GM23248 (cell line): ENCODE results near the gene GADD45GIP1. TPM values are rescaled to one million over a fixed set of nuclear protein-coding genes. Genes with fewer than 3 reads are reported as not detected.
A peak's percentile ranks its signal among the peaks of the same experiment; 100 is the strongest.
"Not testable (repeated sequence)": the region's sequence is repeated elsewhere in the genome, so short reads cannot be mapped to it uniquely, and the experiment has no call there.

Source experiments
- DNase-seq: peaks from one replicate; pipeline ENCODE4 v3.0.0-alpha.2; 2015
- H2AFZ ChIP-seq: fragments of 200-600 bp; sonication (generic); 2 replicates; pipeline ENCODE4 v1.6.1; 2016; ENCODE audit warnings: antibody characterized with exemption
- H3F3A ChIP-seq: fragments of 200-600 bp; sonication (generic); 2 replicates; pipeline ENCODE4 v1.6.1; 2016; ENCODE audit warnings: mild to moderate bottlenecking, antibody characterized with exemption, mixed run types; ENCODE audit not compliant: insufficient read depth
- H3K27ac ChIP-seq: fragments of 200-600 bp; sonication (generic); 2 replicates; pipeline ENCODE4 v1.5.1; 2016; ENCODE audit warnings: mild to moderate bottlenecking
- H3K27me3 ChIP-seq: fragments of 200-600 bp; sonication (generic); replicated peaks from 2 replicates; pipeline ENCODE4 v1.6.1; 2016; ENCODE audit warnings: mild to moderate bottlenecking; ENCODE audit not compliant: insufficient read depth
- H3K36me3 ChIP-seq: fragments of 200-600 bp; sonication (generic); 2 replicates; pipeline ENCODE4 v1.6.1; 2016; ENCODE audit warnings: low read depth, mild to moderate bottlenecking
- H3K4me1 ChIP-seq: fragments of 200-600 bp; sonication (generic); 2 replicates; pipeline ENCODE4 v1.6.1; 2016; ENCODE audit warnings: mild to moderate bottlenecking; ENCODE audit not compliant: insufficient read depth
- H3K4me2 ChIP-seq: fragments of 200-600 bp; sonication (generic); one replicate; pipeline ENCODE4 v1.6.1; 2016; ENCODE audit warnings: mild to moderate bottlenecking; ENCODE audit not compliant: unreplicated experiment
- H3K4me3 ChIP-seq: fragments of 200-600 bp; sonication (generic); 2 replicates; pipeline ENCODE4 v1.5.1; 2016; ENCODE audit warnings: mild to moderate bottlenecking
- H3K79me2 ChIP-seq: fragments of 200-600 bp; sonication (generic); 2 replicates; pipeline ENCODE4 v1.6.1; 2016; ENCODE audit warnings: mild to moderate bottlenecking; ENCODE audit not compliant: insufficient read depth
- H3K9ac ChIP-seq: fragments of 200-600 bp; sonication (generic); 2 replicates; pipeline ENCODE4 v1.6.1; 2016; ENCODE audit warnings: mild to moderate bottlenecking
- H3K9me2 ChIP-seq: fragments of 200-600 bp; sonication (generic); 2 replicates; pipeline ENCODE4 v1.6.1; 2016; ENCODE audit warnings: mixed run types, mild to moderate bottlenecking, moderate library complexity; ENCODE audit not compliant: insufficient read depth
- H3K9me3 ChIP-seq: fragments of 200-600 bp; sonication (generic); one replicate; pipeline ENCODE4 v1.6.1; 2017; ENCODE audit warnings: low read depth
- H4K20me1 ChIP-seq: fragments of 200-600 bp; sonication (generic); 2 replicates; pipeline ENCODE4 v1.6.0; 2016; ENCODE audit not compliant: insufficient read depth
- EZH2 ChIP-seq: fragments of 200-600 bp; sonication (generic); IDR thresholded peaks from 2 replicates; pipeline ENCODE4 v1.6.1; 2018; ENCODE audit warnings: antibody characterized with exemption, mild to moderate bottlenecking; ENCODE audit not compliant: insufficient read depth, poor library complexity, severe bottlenecking
- EZH2phosphoT487 ChIP-seq: fragments of 200-600 bp; sonication (generic); IDR thresholded peaks from 2 replicates; pipeline ENCODE4 v1.6.1; 2018; ENCODE audit warnings: antibody characterized with exemption, moderate library complexity, mild to moderate bottlenecking, low read depth; ENCODE audit not compliant: insufficient read depth
- WGBS, 2 experiments: methylation state at CpG; one replicate each; pipeline ENCODE4 v1.1.6; 2015 to 2017; ENCODE audit warnings: low lambda C conversion rate in 2 of 2, low coverage in 1 of 2; ENCODE audit errors: missing lambda C conversion rate in 2 of 2; 5-methylcytosine and 5-hydroxymethylcytosine counted together
- in situ Hi-C: fragments of 300-500 bp; cut with MboI; formaldehyde crosslinking; loops from 2 replicates; pipeline ENCODE4 v1.15.0; 2020
- polyA plus RNA-seq: library from polyadenylated mRNA; unstranded; fragments of >200 nt; fragmentation: Nextera tagmentation; extraction: Ambion mirVana; gene quantifications from 2 replicates; pipeline ENCODE4 v1.2.1, GENCODE V29; 2016
- total RNA-seq: library from RNA; depleted of rRNA; stranded (reverse); fragments of >200 nt; shearing (Covaris generic); gene quantifications from 2 replicates; pipeline ENCODE4 v1.2.3, GENCODE V29; 2014

The GADD45GIP1 gene
- total and polyA plus RNA-seq, 2 experiments from 2014 or later, result 48.4 to 132 TPM

GRCh38 chr19:12953138-12953798, 3.8 kb downstream of the GADD45GIP1 start:
- 45% methylated on average over 11 of the region's 11 CpGs for WGBS, 2 experiments
- H3K9me3 ChIP-seq, result no peaks in the 10 kb centered on the region
- no peaks in the 10 kb centered on the region for H3K9me2 ChIP-seq
- peak overlapping the region; percentile 50 for H3K4me2 ChIP-seq
- DNase-seq, result peak; percentile 69
- peak overlapping the region; percentile 99 for H3K27ac ChIP-seq
- H3K9ac ChIP-seq, result peak overlapping the region; percentile 91
- H3K4me1 ChIP-seq, result peaks cover 19% of the 10 kb centered on the region
- in situ Hi-C loops, result loop anchor here (25.0 kb wide), 1 partner anchor 634 kb away; no protein-coding TSS in a partner anchor
- H3F3A ChIP-seq, result peaks cover 50% of the 10 kb centered on the region
- peaks cover 18% of the 10 kb centered on the region; the same call in 1 of the 2 replicates for H3K36me3 ChIP-seq
- no peaks in the 10 kb centered on the region for H4K20me1 ChIP-seq
- H3K27me3 ChIP-seq, result no peaks in the 10 kb centered on the region
- peak overlapping the region; percentile 31 for H3K4me3 ChIP-seq
- no peak overlapping the region for H2AFZ ChIP-seq
- no peak for TF ChIP-seq EZH2
- TF ChIP-seq EZH2phosphoT487, result no peak
- peaks cover 93% of the 10 kb centered on the region for H3K79me2 ChIP-seq

GRCh38 chr19:12952488-12953137, 4.4 kb downstream of the GADD45GIP1 start:
- peak overlapping the region; percentile 50 for H3K4me2 ChIP-seq
- 44 to 45% methylated on average over 12 of the region's 12 CpGs for WGBS, 2 experiments
- no peaks in the 10 kb centered on the region for H3K9me2 ChIP-seq
- H3K4me1 ChIP-seq, result peaks cover 20% of the 10 kb centered on the region
- H3K4me3 ChIP-seq, result no peak overlapping the region
- peaks cover 50% of the 10 kb centered on the region for H3F3A ChIP-seq
- H3K36me3 ChIP-seq, result peaks cover 18% of the 10 kb centered on the region; the same call in 1 of the 2 replicates
- in situ Hi-C loops, result loop anchor here (25.0 kb wide), 1 partner anchor 635 kb away; no protein-coding TSS in a partner anchor
- peak; percentile 94 for DNase-seq
- no peaks in the 10 kb centered on the region for H4K20me1 ChIP-seq
- TF ChIP-seq EZH2 (no peak), EZH2phosphoT487 (no peak)
- peaks cover 95% of the 10 kb centered on the region for H3K79me2 ChIP-seq
- no peaks in the 10 kb centered on the region for H3K27me3 ChIP-seq
- peak overlapping the region; percentile 91 for H3K9ac ChIP-seq
- no peaks in the 10 kb centered on the region for H3K9me3 ChIP-seq
- peak overlapping the region; percentile 99 for H3K27ac ChIP-seq
- H2AFZ ChIP-seq, result no peak overlapping the region

DNA sequence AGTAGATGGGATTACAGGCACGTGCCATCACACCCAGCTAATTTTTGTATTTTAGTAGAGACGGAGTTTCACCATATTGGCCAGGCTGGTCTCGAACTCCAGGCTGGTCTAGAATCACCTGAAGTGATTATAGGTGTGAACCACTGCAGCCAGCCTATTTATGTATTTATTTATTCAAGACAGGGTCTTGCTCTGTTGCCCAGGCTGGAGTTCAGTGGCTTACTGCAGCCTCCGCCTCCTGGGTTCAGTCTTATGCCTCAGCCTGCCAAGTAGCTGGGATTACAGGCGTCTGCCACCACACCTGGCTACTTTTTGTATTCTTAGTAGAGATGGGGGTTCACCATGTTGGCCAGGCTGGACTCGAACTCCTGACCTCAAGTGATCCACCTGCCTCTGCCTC, 5.0 kb downstream of the GADD45GIP1 start:
- H2AFZ ChIP-seq, H3K9me2 ChIP-seq, H4K20me1 ChIP-seq, H3K27me3 ChIP-seq, DNase-seq, H3K9me3 ChIP-seq, H3K4me3 ChIP-seq: not testable (repeated sequence)
- H3K27ac ChIP-seq, result peak overlapping the region; percentile 99
- H3K4me2 ChIP-seq, result peak overlapping the region; percentile 13
- H3K4me1 ChIP-seq, result peaks cover 26% of the 10 kb centered on the region
- peaks cover 50% of the 10 kb centered on the region for H3F3A ChIP-seq
- WGBS, 2 experiments, result 92 to 93% methylated on average over 6 of the region's 6 CpGs
- in situ Hi-C loops, result loop anchor here (25.0 kb wide), 1 partner anchor 635 kb away; no protein-coding TSS in a partner anchor
- peaks cover 95% of the 10 kb centered on the region for H3K79me2 ChIP-seq
- peak overlapping the region; percentile 91 for H3K9ac ChIP-seq
- H3K36me3 ChIP-seq, result peaks cover 18% of the 10 kb centered on the region; the same call in 1 of the 2 replicates

- 68 to 72% methylated on average over 16 of the region's 16 CpGs for WGBS, 2 experiments
Measured at GRCh38 chr19:12949363-12950283, 7.4 kb downstream of the GADD45GIP1 start.

More at GRCh38 chr19:12949363-12950283, 7.4 kb downstream of the GADD45GIP1 start:
- Histone ChIP-seq H4K20me1 (no peaks in the 10 kb centered on the region), H3K27ac (no peak overlapping the region), H3K36me3 (peaks cover 25% of the 10 kb centered on the region; the same call in 1 of the 2 replicates), H3F3A (peaks cover 42% of the 10 kb centered on the region), H3K4me3 (no peak overlapping the region), H3K4me2 (no peak overlapping the region), H3K9me2 (no peaks in the 10 kb centered on the region), H3K9me3 (no peaks in the 10 kb centered on the region), H3K27me3 (no peaks in the 10 kb centered on the region), H3K4me1 (peaks cover 33% of the 10 kb centered on the region), H3K9ac (no peak overlapping the region), H2AFZ (no peak overlapping the region), H3K79me2 (peaks cover 81% of the 10 kb centered on the region)
- TF ChIP-seq EZH2phosphoT487, result no peak
- TF ChIP-seq EZH2, result no peak
- peak; percentile 35 for DNase-seq
- in situ Hi-C loops, result loop anchor here (25.0 kb wide), 1 partner anchor 638 kb away; no protein-coding TSS in a partner anchor
